GM12878 (cell line): Measurements from ENCODE around the gene LRRC2. TPM values are rescaled to one million over a fixed set of nuclear protein-coding genes. Genes with fewer than 3 reads are reported as not detected.

ENCODE experiments used
- ATAC-seq: fragments of 200-7000 bp; cut with Tn5 transposase; 3 replicates; pipeline ENCODE4 v1.9.1; 2020; ENCODE audit warnings: mild to moderate bottlenecking, moderate library complexity
- BruUV-seq: library from RNA; stranded (reverse); fragments of 400-500 nt; replicated peaks from 2 replicates; lab custom pipeline; 2021; lab: Mats Ljungman, UMichigan
- CTCF ChIA-PET: fragments of 300-600 bp; sonication (Branson Sonifier 250); formaldehyde crosslinking; extraction: SDS; loops from one replicate; lab custom pipeline; 2021; ENCODE audit warnings: inconsistent platforms; lab: Yijun Ruan, JAX
- POLR2A ChIA-PET: fragments of 350-600 bp; formaldehyde crosslinking; extraction: SDS; loops from one replicate; lab custom pipeline; 2021; ENCODE audit warnings: inconsistent platforms; lab: Charles Lee
- RAD21 ChIA-PET: fragments of 300-600 bp; sonication (Branson Sonifier 250); formaldehyde crosslinking; loops from one replicate; lab custom pipeline; 2023; ENCODE audit warnings: antibody characterized with exemption; ENCODE audit not compliant: unreplicated experiment; lab: Charles Lee
- SMC1A ChIA-PET: fragments of 300-600 bp; sonication (Branson Sonifier 250); formaldehyde crosslinking; loops from one replicate; lab custom pipeline; 2023; ENCODE audit not compliant: unreplicated experiment, uncharacterized antibody; lab: Charles Lee
- DNase-seq: peaks from one replicate; pipeline ENCODE4 v3.0.0-alpha.2; 2011; ENCODE audit warnings: low read depth, low spot score
- FAIRE-seq: peaks from 3 replicates; lab custom pipeline; 2011; peaks lifted over from hg19 to GRCh38; lab: Jason Lieb, UNC
- H2AFZ ChIP-seq: 2 replicates; pipeline ENCODE4 v1.6.0; 2011; ENCODE audit warnings: low read depth, low read length, control low read depth; ENCODE audit not compliant: control insufficient read depth
- H3K27ac ChIP-seq: 2 replicates; pipeline ENCODE4 v1.5.1; 2011; ENCODE audit warnings: control low read depth; ENCODE audit not compliant: control insufficient read depth, insufficient read depth
- H3K27me3 ChIP-seq, 2 experiments: replicated peaks in 1 of 2; 2 replicates each; pipeline versions ENCODE4 v1.6.0 to v1.6.1; 2011; ENCODE audit warnings: low read length in 1 of 2; ENCODE audit not compliant: control insufficient read depth in 2 of 2, insufficient read depth in 2 of 2
- H3K36me3 ChIP-seq, 2 experiments: 2 replicates each; pipeline ENCODE4 v1.5.1; 2011; ENCODE audit warnings: low read length in 1 of 2; ENCODE audit not compliant: control insufficient read depth in 2 of 2, insufficient read depth in 2 of 2
- H3K4me1 ChIP-seq: 2 replicates; pipeline ENCODE4 v1.6.1; 2011; ENCODE audit warnings: mild to moderate bottlenecking, low read length, moderate library complexity, mixed read lengths; ENCODE audit not compliant: control insufficient read depth, insufficient read depth
- H3K4me2 ChIP-seq: 2 replicates; pipeline ENCODE4 v1.6.0; 2011; ENCODE audit warnings: control low read depth; ENCODE audit not compliant: control insufficient read depth, insufficient read depth
- H3K4me3 ChIP-seq: fragments of 200-600 bp; sonication (generic); 2 replicates; pipeline ENCODE4 v1.5.1; 2016
- H3K79me2 ChIP-seq: 2 replicates; pipeline ENCODE4 v1.6.0; 2011; ENCODE audit warnings: low read length; ENCODE audit not compliant: control insufficient read depth, insufficient read depth
- H3K9ac ChIP-seq: 2 replicates; pipeline ENCODE4 v1.8.0; 2011; ENCODE audit warnings: low read length, control low read depth, mixed read lengths; ENCODE audit not compliant: control insufficient read depth, insufficient read depth
- H3K9me3 ChIP-seq: replicated peaks from 3 replicates; pipeline ENCODE4 v1.5.1; 2011; ENCODE audit warnings: mild to moderate bottlenecking, low read length; ENCODE audit not compliant: control insufficient read depth, insufficient read depth
- H4K20me1 ChIP-seq: 2 replicates; pipeline ENCODE4 v1.6.0; 2011; ENCODE audit not compliant: control insufficient read depth, insufficient read depth
- CHD4 ChIP-seq: fragments of 200-600 bp; sonication (generic); IDR thresholded peaks from 2 replicates; pipeline ENCODE4 v1.6.1; 2016; ENCODE audit warnings: mild to moderate bottlenecking
- CTCF ChIP-seq, 3 experiments: IDR thresholded peaks in 2 of 3; conservative IDR thresholded peaks in 1 of 3; 2 replicates each; pipeline ENCODE4 v1.5.1; 2011; ENCODE audit warnings: low read depth in 3 of 3, low read length in 3 of 3, mild to moderate bottlenecking in 3 of 3, control low read depth in 2 of 3, moderate library complexity in 2 of 3, inconsistent platforms in 1 of 3, mixed read lengths in 1 of 3; ENCODE audit not compliant: control insufficient read depth in 2 of 3, insufficient read depth in 1 of 3; ENCODE audit errors: extremely low read depth in 1 of 3
- GABPA ChIP-seq: IDR thresholded peaks from 2 replicates; pipeline ENCODE4 v1.6.1; 2014; ENCODE audit warnings: antibody characterized with exemption, low read depth, mild to moderate bottlenecking, inconsistent platforms
- GATAD2B ChIP-seq: fragments of 450-650 bp; conservative IDR thresholded peaks from 2 replicates; pipeline ENCODE4 v1.6.1; 2017; ENCODE audit warnings: low read depth, mild to moderate bottlenecking, moderate library complexity
- IKZF1 ChIP-seq: fragments of 450-650 bp; conservative IDR thresholded peaks from 2 replicates; pipeline ENCODE4 v1.6.1; 2017; ENCODE audit warnings: antibody characterized with exemption, mild to moderate bottlenecking
- MEF2A ChIP-seq: IDR thresholded peaks from 2 replicates; pipeline ENCODE4 v1.6.1; 2011; ENCODE audit warnings: low read depth, mild to moderate bottlenecking, low read length, moderate library complexity; ENCODE audit not compliant: insufficient read depth
- PML ChIP-seq: IDR thresholded peaks from 2 replicates; pipeline ENCODE4 v1.6.1; 2012; ENCODE audit warnings: low read length, inconsistent platforms
- SUPT20H ChIP-seq: IDR thresholded peaks from 2 replicates; pipeline ENCODE4 v1.6.1; 2011; ENCODE audit warnings: low read depth, mild to moderate bottlenecking, low read length, moderate library complexity, borderline replicate concordance; ENCODE audit not compliant: control insufficient read depth
- ZBTB4 ChIP-seq: fragments of 450-650 bp; formaldehyde crosslinking; IDR thresholded peaks from 2 replicates; pipeline ENCODE4 v1.4.0; 2022; ENCODE audit warnings: mild to moderate bottlenecking, moderate library complexity
- WGBS: methylation state at CpG from one replicate; pipeline ENCODE4 v1.1.6; 2016; ENCODE audit warnings: low lambda C conversion rate; ENCODE audit not compliant: insufficient replicate concordance, insufficient coverage; ENCODE audit errors: missing lambda C conversion rate; 5-methylcytosine and 5-hydroxymethylcytosine counted together
- in situ Hi-C: fragments of 300-500 bp; cut with MboI; formaldehyde crosslinking; loops from 9 replicates; pipeline ENCODE4 v1.14.3; 2018; ENCODE audit warnings: mixed read lengths
- intact Hi-C: fragments of 100-400 bp; cut with micrococcal nuclease; formaldehyde crosslinking; loops from one replicate; pipeline ENCODE4 v1.14.2; 2022; ENCODE audit not compliant: unreplicated experiment
- polyA plus RNA-seq, 11 experiments: library from polyadenylated mRNA; depleted of rRNA in 4 of 11; unstranded in 6 of 11; stranded (reverse) in 5 of 11; fragments of >200 nt; fragmentation: Nextera tagmentation in 4 of 11; fragmentation: Illumina TruSeq in 1 of 11; extraction: Ambion mirVana in 4 of 11; extraction: Trizol in 1 of 11; gene quantifications; 1 replicate in 1 of 11; 2 replicates in 10 of 11; pipeline versions ENCODE4 v1.2.1 to v1.2.3, GENCODE V29; 2011 to 2016; ENCODE audit warnings: inconsistent platforms in 2 of 11, missing spikeins in 2 of 11, low read depth in 1 of 11
- total RNA-seq, 4 experiments: library from RNA; depleted of rRNA in 3 of 4; stranded (reverse); fragments of >200 nt in 3 of 4; fragmentation: Illumina TruSeq in 1 of 4; extraction: Trizol in 1 of 4; gene quantifications; 2 replicates each; pipeline versions ENCODE4 v1.2.1 to v1.2.3, GENCODE V29; 2013 to 2021
- TF ChIP-seq, protein P1 (sequence below): fragments of 450-650 bp; IDR thresholded peaks from 2 replicates; pipeline ENCODE4 v1.6.1; 2017; ENCODE audit warnings: mild to moderate bottlenecking
- TF ChIP-seq, protein P2 (sequence below): fragments of 450-650 bp; IDR thresholded peaks from 2 replicates; pipeline ENCODE4 v1.6.1; 2014; ENCODE audit warnings: mild to moderate bottlenecking

The LRRC2 gene
- total and polyA plus RNA-seq, 10 of the 15 experiments (the other 5 are each of a cell fraction or from before 2014, with no cell fraction given): not detected

DNA sequence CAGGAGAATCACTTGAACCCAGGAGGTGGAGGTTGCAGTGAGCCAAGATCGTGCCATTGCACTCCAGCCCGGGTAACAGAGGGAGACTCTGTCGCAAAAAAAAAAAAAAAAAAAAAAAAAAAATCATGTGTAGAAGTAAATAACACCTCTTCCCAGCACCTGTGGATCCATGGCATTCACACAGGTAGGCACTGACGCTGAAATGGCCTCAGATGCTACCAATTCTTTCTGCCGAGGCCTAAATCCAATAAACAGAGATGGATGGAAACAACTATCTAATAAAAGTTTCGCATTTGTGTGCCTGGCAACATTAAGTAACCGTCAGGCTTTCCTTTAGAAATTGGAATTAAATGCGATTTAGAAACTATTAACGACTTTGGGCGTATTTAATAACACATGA, 10.3 kb upstream of the LRRC2 start:
- 72% methylated on average over 7 of the region's 10 CpGs for WGBS
- no peaks in the 10 kb centered on the region for H3K4me1 ChIP-seq
- FAIRE-seq: no peak
- no peaks in the 10 kb centered on the region for H3K36me3 ChIP-seq
- ATAC-seq: no peak
- intact Hi-C loops: no loop called here
- ChIA-PET CTCF (interaction anchor here (1.2 kb wide), 1 partner anchor 66 kb away, joined by 5 read pairs; no protein-coding TSS in a partner anchor), POLR2A (no interaction called here), SMC1A (no interaction called here)
- H2AFZ ChIP-seq: no peak overlapping the region
- no peaks in the 10 kb centered on the region for H3K9me3 ChIP-seq
- H3K27ac ChIP-seq: no peak overlapping the region
- no peak overlapping the region for H3K9ac ChIP-seq
- H4K20me1 ChIP-seq: no peaks in the 10 kb centered on the region
- H3K4me2 ChIP-seq: no peak overlapping the region
- TF ChIP-seq, protein P1, sequence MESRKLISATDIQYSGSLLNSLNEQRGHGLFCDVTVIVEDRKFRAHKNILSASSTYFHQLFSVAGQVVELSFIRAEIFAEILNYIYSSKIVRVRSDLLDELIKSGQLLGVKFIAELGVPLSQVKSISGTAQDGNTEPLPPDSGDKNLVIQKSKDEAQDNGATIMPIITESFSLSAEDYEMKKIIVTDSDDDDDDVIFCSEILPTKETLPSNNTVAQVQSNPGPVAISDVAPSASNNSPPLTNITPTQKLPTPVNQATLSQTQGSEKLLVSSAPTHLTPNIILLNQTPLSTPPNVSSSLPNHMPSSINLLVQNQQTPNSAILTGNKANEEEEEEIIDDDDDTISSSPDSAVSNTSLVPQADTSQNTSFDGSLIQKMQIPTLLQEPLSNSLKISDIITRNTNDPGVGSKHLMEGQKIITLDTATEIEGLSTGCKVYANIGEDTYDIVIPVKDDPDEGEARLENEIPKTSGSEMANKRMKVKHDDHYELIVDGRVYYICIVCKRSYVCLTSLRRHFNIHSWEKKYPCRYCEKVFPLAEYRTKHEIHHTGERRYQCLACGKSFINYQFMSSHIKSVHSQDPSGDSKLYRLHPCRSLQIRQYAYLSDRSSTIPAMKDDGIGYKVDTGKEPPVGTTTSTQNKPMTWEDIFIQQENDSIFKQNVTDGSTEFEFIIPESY: no peak
- no peak for TF ChIP-seq CHD4
- TF ChIP-seq PML: no peak
- TF ChIP-seq GATAD2B: no peak
- TF ChIP-seq, protein P2, sequence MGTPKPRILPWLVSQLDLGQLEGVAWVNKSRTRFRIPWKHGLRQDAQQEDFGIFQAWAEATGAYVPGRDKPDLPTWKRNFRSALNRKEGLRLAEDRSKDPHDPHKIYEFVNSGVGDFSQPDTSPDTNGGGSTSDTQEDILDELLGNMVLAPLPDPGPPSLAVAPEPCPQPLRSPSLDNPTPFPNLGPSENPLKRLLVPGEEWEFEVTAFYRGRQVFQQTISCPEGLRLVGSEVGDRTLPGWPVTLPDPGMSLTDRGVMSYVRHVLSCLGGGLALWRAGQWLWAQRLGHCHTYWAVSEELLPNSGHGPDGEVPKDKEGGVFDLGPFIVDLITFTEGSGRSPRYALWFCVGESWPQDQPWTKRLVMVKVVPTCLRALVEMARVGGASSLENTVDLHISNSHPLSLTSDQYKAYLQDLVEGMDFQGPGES: no peak
- TF ChIP-seq GABPA: no peak
- no peak for TF ChIP-seq ZBTB4 (CRISPR knock-in tag)
- no peak for TF ChIP-seq IKZF1
- no peak for TF ChIP-seq MEF2A
- no peak for TF ChIP-seq SUPT20H
- TF ChIP-seq CTCF (IDR thresholded peaks at IDR 0.05 in 2 of 3, conservative IDR thresholded peaks at IDR 0.05 in 1 of 3; ENCODE audit: control insufficient read depth in 2 of 3, extremely low read depth in 1 of 3, insufficient read depth in 1 of 3, low read depth in 3 of 3, low read length in 3 of 3): no peak
- TF ChIP-seq, all 136 proteins: peak for 0
- in situ Hi-C loops: no loop called here
- Histone ChIP-seq H3K4me3 (no peak overlapping the region), H3K79me2 (no peaks in the 10 kb centered on the region), H3K27me3 (peaks cover 0 to 3% of the 10 kb centered on the region in 2 experiments; a peak in 2 of 4 replicates)
- BruUV-seq: no TSS peak
- DNase-seq: no peak
- RAD21 ChIA-PET: no interaction called here
